ENCODE measurements around the gene LPP. TPM values are rescaled to one million over a fixed set of nuclear protein-coding genes. Genes with fewer than 3 reads are reported as not detected.
A peak's percentile ranks its signal among the peaks of the same experiment; 100 is the strongest.

The LPP gene
- polyA plus RNA-seq, 1 experiment, result 60.0 TPM

DNA sequence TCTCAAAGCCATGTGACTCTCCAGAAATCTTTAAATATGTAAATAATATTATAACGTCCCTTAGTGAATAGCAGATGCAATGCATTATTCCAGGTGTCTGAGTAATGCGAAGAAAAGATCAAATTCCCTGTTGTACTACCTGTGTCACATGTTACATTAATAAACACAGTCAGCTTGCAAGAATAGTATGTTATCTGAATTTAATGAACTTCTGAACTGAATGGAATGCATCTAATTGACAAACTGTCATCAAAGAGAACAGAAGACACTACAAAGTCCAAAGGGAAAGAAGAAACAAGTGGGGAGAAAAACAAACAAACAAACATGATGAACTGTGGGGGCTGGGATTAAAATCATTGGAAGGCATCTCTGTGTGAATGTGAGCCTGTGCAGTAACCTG, 508.8 kb downstream of the LPP start:
- ChIA-PET CTCF (interaction anchor here (2.4 to 3.0 kb wide), 2 partner anchors 10 to 922 kb away, joined by 8 to 10 read pairs; no protein-coding TSS in a partner anchor), POLR2A (no interaction called here)
- no peaks in the 10 kb centered on the region for H3K36me3 ChIP-seq (ENCODE audit: control insufficient read depth, insufficient read depth, low read length)
- no peak for DNase-seq (ENCODE audit: low read depth)
- no peak for TF ChIP-seq CTCF (IDR thresholded peaks at IDR 0.05; ENCODE audit: insufficient read depth, low read depth, low read length)
- H3K4me3 ChIP-seq (ENCODE audit: low read depth, low read length), result no peak overlapping the region
- no peaks in the 10 kb centered on the region for H3K27me3 ChIP-seq (ENCODE audit: control insufficient read depth, insufficient read depth, low read length)

DNA sequence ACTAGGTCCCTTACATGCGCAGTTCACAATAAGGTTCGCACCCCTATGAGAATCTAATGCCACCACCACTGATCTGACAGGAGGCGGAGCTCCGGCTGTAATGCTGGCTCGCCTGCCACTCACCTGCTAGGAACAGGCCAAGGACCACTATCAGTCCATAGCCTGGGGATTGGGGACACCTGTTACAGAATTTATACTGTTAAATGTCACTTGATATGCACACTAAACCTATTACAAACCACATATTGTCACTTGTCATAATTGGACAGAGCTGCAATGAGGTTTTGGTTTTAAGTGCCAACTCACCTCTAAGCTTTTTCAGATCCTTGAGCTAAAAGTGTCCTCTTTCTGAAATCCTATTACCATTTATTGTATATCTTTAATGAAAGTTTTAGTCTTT, 509.9 kb downstream of the LPP start:
- Histone ChIP-seq H3K27me3 (ENCODE audit: control insufficient read depth, insufficient read depth, low read length) (no peaks in the 10 kb centered on the region), H3K36me3 (ENCODE audit: control insufficient read depth, insufficient read depth, low read length) (no peaks in the 10 kb centered on the region), H3K4me3 (ENCODE audit: low read depth, low read length) (no peak overlapping the region)
- no peak for TF ChIP-seq CTCF (IDR thresholded peaks at IDR 0.05; ENCODE audit: insufficient read depth, low read depth, low read length)
- ChIA-PET POLR2A (no interaction called here), CTCF (interaction anchor here (2.4 to 3.0 kb wide), 2 partner anchors 9 to 923 kb away, joined by 8 to 10 read pairs; no protein-coding TSS in a partner anchor)
- no peak for DNase-seq (ENCODE audit: low read depth)

DNA sequence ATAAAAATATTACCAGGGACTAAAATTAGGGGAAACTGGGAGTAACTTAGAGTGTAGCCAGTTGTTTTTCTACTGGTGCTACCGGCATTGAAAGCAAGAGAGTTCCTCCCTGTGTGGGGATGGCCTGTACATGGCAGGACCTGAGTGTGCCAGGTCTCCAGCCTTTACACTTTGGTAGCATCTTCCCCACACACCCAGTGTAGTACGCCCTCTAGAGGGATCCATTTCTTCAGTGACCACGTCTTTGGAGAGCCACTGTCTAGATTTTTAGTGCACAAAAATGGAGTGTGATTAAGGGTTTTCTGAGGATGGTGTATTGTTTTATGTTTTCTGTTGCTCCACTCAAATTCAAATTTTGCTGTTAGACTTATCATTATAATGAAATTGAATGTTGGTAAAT, 510.8 kb downstream of the LPP start:
- Histone ChIP-seq H3K36me3 (ENCODE audit: control insufficient read depth, insufficient read depth, low read length) (no peaks in the 10 kb centered on the region), H3K4me3 (ENCODE audit: low read depth, low read length) (no peak overlapping the region), H3K27me3 (ENCODE audit: control insufficient read depth, insufficient read depth, low read length) (no peaks in the 10 kb centered on the region)
- CTCF ChIA-PET, result no interaction called here
- peak; percentile 7; the same call in 1 of the 2 replicates for TF ChIP-seq CTCF (IDR thresholded peaks at IDR 0.05; ENCODE audit: insufficient read depth, low read depth, low read length)
- no peak for DNase-seq (ENCODE audit: low read depth)
- POLR2A ChIA-PET, result no interaction called here

DNA sequence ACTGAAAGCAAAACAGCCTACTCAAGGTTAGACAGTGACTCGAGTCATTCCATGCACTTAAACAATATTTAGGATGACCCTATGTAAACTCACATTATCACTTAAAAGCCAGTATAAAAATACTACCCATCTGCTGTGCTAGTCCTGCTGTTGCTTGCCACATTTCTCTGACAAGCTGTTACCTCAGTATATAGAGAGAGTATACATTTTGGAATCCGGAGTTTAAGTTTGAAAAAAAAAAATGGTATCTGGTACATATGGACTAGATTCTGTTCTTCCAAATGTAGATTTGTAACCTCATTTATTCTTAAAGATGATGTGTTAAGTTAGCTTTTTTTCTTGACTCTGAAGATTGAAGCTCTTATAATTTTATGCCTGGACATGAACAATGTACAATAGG, 514.0 kb downstream of the LPP start:
- DNase-seq (ENCODE audit: low read depth), result no peak
- TF ChIP-seq CTCF (IDR thresholded peaks at IDR 0.05; ENCODE audit: insufficient read depth, low read depth, low read length), result no peak
- ChIA-PET CTCF (interaction anchor here (0.6 to 1.0 kb wide), 6 partner anchors 67 to 1441 kb away, joined by 3 to 4 read pairs (median 4); no protein-coding TSS in a partner anchor), POLR2A (no interaction called here)
- no peaks in the 10 kb centered on the region for H3K36me3 ChIP-seq (ENCODE audit: control insufficient read depth, insufficient read depth, low read length)
- no peaks in the 10 kb centered on the region for H3K27me3 ChIP-seq (ENCODE audit: control insufficient read depth, insufficient read depth, low read length)
- no peak overlapping the region for H3K4me3 ChIP-seq (ENCODE audit: low read depth, low read length)

DNA sequence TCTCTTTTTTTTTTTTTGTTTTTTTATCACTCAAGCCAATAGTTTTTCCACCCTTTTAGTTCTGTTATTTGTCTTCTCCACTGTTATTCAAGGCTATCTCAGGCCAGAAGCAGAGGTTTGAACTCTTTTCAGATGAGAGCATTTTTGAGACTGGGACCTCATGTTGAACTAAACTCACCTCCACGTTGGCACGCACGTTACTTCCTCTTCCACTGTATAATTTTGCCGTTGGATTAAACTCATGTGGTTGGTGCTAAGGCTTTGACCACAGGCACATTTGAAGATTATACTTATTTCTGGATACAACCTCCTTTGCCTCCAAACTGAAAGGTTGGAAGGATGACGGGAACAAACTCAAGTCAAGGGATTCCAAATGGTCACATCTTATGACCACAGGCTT, 516.5 kb downstream of the LPP start:
- ChIA-PET CTCF (no interaction called here), POLR2A (no interaction called here)
- Histone ChIP-seq H3K36me3 (ENCODE audit: control insufficient read depth, insufficient read depth, low read length) (no peaks in the 10 kb centered on the region), H3K27me3 (ENCODE audit: control insufficient read depth, insufficient read depth, low read length) (no peaks in the 10 kb centered on the region), H3K4me3 (ENCODE audit: low read depth, low read length) (no peak overlapping the region)
- no peak for DNase-seq (ENCODE audit: low read depth)
- TF ChIP-seq CTCF (IDR thresholded peaks at IDR 0.05; ENCODE audit: insufficient read depth, low read depth, low read length), result no peak
